ENCODE results near the gene APOB.

The APOB gene

GRCh38 chr2:20986024-20986939 lies 57.6 kb downstream of the APOB start:
- DNase-seq (ENCODE audit: low read depth in 2 of 2, low spot score in 1 of 2), result no peak

DNA sequence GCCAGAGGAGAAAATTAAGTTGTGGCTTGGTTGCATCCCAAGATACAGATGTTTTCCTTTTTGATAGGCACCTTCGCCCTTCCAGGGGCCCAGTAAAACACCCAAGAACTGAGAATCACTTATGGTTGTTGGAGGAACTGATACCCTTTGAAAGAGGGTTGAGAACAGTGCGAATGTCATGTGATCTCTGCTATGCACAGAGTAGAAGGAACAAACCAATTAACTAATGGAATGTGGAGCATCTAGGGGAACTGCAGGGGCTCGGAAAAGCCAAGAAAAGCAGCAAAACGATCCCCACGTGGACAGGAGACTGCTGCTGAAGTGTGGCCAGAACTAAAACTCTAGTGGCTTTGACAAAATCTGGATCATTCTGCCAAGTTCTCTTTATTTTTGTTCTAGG lies 58.8 kb downstream of the APOB start:
- DNase-seq (ENCODE audit: low read depth in 2 of 2, low spot score in 1 of 2), result no peak

GRCh38 chr2:20984408-20984807 lies 59.5 kb downstream of the APOB start:
- no peak for DNase-seq (ENCODE audit: low read depth in 2 of 2, low spot score in 1 of 2)

- DNase-seq (ENCODE audit: low read depth in 2 of 2, low spot score in 1 of 2), result no peak
Measured at GRCh38 chr2:20983844-20984243, 60.0 kb downstream of the APOB start.

DNA sequence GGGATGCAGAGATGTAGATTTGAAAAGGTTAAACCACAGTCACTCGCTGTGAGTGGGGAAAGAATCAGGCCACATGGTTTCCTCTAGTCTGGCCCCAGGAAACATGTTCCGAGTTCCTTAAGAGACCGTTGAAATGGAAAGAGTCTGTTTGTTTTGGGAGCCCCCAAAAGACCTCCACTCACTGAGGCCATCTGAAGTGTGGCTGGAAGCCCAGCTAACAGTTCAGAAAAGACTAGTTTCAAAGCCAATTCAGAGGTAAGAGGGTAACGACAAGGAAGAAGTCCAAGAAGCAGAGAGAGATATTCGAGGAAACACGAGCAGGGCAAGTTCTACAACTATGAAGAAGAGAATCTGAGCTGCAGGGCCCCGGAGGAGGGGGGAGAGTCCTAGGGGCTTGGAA lies 61.0 kb downstream of the APOB start:
- no peak for DNase-seq (ENCODE audit: low read depth in 2 of 2, low spot score in 1 of 2)

GRCh38 chr2:20977520-20978180 lies 66.2 kb downstream of the APOB start:
- DNase-seq (ENCODE audit: low read depth in 2 of 2, low spot score in 1 of 2), result no peak

GRCh38 chr2:20976527-20976926 lies 67.3 kb downstream of the APOB start:
- no peak for DNase-seq (ENCODE audit: low read depth in 2 of 2, low spot score in 1 of 2)

DNA sequence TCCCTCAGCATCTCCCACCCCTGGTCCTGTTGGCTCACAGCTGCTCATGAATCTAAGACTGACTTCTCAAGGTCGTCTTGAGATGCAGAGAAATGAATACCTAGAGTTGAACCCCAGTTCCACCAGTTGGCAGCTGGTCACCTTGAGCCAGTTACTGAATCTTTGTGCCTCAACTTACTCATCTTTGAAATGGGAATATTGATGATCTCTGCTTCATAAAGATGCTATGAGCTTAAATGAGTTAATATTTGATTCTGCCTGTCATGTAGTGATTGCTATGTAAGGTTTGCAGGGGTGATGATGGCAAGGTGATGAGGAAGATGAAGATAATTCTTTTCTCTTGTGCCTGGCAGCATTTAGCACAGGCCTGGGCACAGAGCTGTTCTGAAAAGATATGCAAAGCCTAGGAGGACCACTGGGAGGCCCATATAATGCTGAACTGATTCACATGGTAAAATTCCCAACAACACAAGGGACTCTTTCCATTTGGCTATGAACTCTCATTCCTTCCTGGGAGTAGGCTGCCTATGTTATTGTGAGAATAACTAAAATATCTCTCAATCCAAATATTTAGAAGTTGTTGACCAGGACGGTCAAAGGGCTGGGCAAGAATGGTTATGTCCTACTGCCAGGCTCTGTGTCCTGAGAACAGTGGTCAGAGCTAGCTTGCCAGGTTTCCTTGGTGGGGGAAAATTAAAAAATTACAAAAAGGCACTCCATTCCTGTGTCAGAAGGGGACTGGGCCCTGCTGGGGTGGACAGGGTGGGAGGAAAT lies 70.9 kb downstream of the APOB start:
- DNase-seq (ENCODE audit: low read depth in 2 of 2, low spot score in 1 of 2), result no peak

- no peak for DNase-seq (ENCODE audit: low read depth in 2 of 2, low spot score in 1 of 2)
Measured at GRCh38 chr2:20972110-20972509, 71.8 kb downstream of the APOB start.

DNA sequence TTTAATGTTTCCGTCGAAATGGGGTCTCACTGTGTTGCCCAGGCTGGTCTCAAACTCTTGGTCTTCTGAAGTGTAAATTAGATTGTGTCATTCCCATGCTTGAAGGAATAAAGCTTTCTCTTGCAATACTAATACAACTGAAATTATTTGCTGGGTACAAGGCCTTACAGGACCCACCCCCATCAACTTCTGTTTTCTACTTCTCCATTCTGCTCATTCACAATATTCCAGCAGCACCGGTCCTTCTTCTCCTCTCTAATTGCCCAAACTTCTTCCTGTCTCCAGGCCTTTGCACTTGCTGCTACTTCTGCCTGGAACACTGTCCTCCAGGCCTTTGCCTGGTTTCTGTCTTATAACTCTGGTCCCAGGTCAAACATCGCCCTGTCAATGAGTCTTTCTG lies 73.8 kb downstream of the APOB start:
- DNase-seq (ENCODE audit: low read depth in 2 of 2, low spot score in 1 of 2), result no peak

DNA sequence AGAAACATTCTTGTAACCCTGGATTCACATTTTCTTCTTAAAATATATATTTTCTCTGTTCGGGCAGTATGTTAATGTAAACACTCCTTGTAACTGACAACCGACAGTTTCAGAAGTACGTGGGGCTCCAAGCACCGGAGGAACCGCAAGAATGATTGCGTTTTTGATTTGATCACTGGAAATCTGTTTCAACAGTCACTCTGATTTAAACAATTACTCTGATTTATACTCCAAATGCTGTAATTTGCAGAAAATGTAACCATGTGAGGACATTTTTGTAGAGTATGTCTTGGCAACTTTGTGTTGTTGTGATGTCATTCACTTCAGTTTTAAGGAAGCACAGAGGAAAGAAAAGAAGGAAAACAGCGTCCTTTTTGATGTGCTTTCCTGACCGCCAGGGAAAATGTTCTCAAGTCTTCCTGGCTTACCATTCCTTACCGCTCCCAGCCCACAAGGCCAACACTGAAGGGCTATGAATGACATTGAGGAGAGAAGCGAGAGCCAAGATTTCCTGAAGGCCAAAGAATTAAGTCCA lies 77.7 kb downstream of the APOB start:
- no peak for DNase-seq (ENCODE audit: low read depth in 2 of 2, low spot score in 1 of 2)

GRCh38 chr2:20965221-20965620 lies 78.7 kb downstream of the APOB start:
- no peak for DNase-seq (ENCODE audit: low read depth in 2 of 2, low spot score in 1 of 2)

DNA sequence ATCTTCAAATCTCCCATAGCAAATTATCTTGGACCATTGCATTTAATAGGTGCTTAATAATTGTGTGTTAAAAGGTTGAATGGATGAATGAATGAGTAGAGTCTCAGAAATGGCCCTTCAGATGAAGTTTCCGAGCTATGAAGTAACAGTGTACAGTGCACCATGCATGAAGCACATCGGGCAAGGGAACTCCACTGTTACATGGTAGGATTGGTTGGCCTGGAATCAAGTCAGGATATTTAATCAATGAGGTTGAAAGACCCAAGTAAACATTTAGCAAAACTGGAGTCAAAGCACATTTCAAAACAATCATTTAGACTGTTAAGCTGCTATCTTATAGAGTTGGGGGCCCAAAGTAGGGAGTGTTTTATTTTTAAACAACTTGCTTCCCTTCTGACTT lies 80.0 kb downstream of the APOB start:
- no peak for DNase-seq (ENCODE audit: low read depth in 2 of 2, low spot score in 1 of 2)

DNA sequence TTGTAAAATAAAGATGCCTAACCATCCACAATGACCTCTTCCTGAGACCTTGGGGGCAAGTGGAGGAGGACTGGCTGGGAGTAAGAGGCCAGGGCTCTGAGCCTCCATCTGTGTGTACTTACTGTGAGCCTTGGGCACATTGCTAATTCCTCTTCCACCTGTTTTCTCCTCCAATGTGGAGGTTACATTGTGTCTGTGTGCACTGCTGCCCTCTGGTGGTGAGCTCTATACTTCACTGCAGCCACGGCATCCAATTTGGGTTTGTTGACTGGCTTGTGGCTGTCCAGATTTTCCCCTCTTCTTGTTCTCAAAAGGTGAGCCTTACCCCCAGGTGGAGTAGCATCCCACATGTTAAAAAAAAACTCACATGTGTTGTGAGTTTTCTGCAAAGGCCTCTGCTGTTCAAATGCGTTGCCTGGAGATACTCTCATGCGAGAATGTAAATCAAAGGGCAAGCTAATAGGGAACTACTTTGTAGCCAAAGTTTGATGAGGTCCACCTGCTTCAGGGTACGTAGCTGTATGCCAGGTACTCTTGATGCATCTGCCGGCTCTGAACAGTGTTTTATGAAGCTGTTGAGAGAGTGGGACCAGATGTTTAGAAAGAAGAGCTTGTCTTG lies 80.8 kb downstream of the APOB start:
- DNase-seq (ENCODE audit: low read depth in 2 of 2, low spot score in 1 of 2), result peak; percentile 24 to 51

- DNase-seq (ENCODE audit: low read depth in 2 of 2, low spot score in 1 of 2), result no peak
Measured at GRCh38 chr2:20961858-20962257, 82.0 kb downstream of the APOB start.

- no peak for DNase-seq (ENCODE audit: low read depth in 2 of 2, low spot score in 1 of 2)
Measured at GRCh38 chr2:20960003-20960402, 83.9 kb downstream of the APOB start.

GRCh38 chr2:20959252-20959651 lies 84.6 kb downstream of the APOB start:
- DNase-seq (ENCODE audit: low read depth in 2 of 2, low spot score in 1 of 2), result no peak

DNA sequence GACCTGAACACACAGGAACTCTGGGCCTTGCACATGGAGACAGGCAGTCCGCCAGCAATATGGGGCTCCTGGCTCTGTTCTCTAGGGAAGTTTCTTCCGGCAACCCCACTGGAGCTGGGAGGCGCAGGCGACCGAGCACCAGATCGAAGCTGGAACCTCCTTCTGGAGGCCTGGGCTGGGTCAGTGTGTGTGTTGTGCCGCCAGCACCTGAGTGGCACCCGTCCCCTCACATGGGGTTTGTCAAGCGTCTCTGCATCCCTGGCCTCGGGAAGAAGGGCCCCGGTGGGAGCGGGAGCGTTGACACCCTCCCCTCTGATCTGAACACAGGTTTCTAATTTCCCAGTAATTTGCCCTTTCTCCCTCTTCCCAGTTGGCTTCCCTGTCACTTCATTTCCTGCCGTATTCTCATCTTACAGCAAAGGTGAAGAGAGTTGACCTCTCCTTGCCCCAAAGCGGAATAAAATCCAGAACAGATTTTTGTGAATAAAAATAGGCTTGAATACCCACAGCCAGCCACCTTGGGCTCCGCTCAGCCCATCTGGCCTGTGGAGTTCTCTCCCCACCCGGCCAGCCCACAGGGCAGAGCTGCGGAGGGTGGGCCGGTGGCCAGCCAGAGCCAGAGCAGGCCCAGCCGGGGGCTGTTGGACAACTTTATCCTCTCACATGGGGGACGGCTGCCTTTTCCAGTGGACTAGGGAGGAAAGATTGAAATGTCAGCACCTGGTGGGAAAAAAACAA lies 85.9 kb downstream of the APOB start:
- no peak for DNase-seq (ENCODE audit: low read depth in 2 of 2, low spot score in 1 of 2)

- DNase-seq (ENCODE audit: low read depth in 2 of 2, low spot score in 1 of 2), result no peak
Measured at GRCh38 chr2:20955277-20956026, 88.4 kb downstream of the APOB start.
